Gastroesophageal sphincter (tissue), 3 donors: ENCODE data around the gene ACAA2.

ENCODE experiments used
- CTCF ChIP-seq, 4 experiments: fragments of 200-600 bp in 2 of 4; fragments of 450-650 bp in 2 of 4; sonication (generic) in 1 of 4; IDR thresholded peaks; one replicate each; pipeline ENCODE4 v1.5.1; 2017 to 2019; ENCODE audit warnings: antibody characterized with exemption in 4 of 4, mild to moderate bottlenecking in 2 of 4, moderate library complexity in 2 of 4
- EP300 ChIP-seq: sonication (generic); formaldehyde crosslinking; IDR thresholded peaks from one replicate; pipeline ENCODE4 v1.6.1; 2017; ENCODE audit warnings: antibody characterized with exemption, mild to moderate bottlenecking

GRCh38 chr18:49802623-49803022, 10.7 kb downstream of the ACAA2 start:
- TF ChIP-seq CTCF (IDR thresholded peaks at IDR 0.05) (no peak), EP300 (no peak)
